GM23338 (cell line): ENCODE measurements around the gene ADAMTS20.

Experiments used
- CREB1 ChIP-seq: fragments of 250-450 bp; sonication (Bioruptor Pico); IDR thresholded peaks from 2 replicates; pipeline ENCODE4 v1.5.0; 2020; ENCODE audit warnings: low read depth, mild to moderate bottlenecking, moderate library complexity
- CTCF ChIP-seq, 2 experiments: fragments of 200-600 bp in 1 of 2; sonication (generic) in 1 of 2; conservative IDR thresholded peaks; 2 replicates each; pipeline versions ENCODE4 v1.5.1 to v1.6.1; 2016 to 2017; ENCODE audit warnings: antibody characterized with exemption in 2 of 2, low read depth in 2 of 2, mild to moderate bottlenecking in 2 of 2, moderate library complexity in 1 of 2
- EZH2 ChIP-seq: fragments of 200-600 bp; sonication (generic); IDR thresholded peaks from one replicate; pipeline ENCODE4 v1.8.0; 2017; ENCODE audit warnings: antibody characterized with exemption, mild to moderate bottlenecking, low read depth; ENCODE audit not compliant: unreplicated experiment
- EZH2phosphoT487 ChIP-seq: fragments of 200-600 bp; sonication (generic); IDR thresholded peaks from one replicate; pipeline ENCODE4 v1.8.1; 2018; ENCODE audit warnings: antibody characterized with exemption; ENCODE audit not compliant: unreplicated experiment
- JUNB ChIP-seq: IDR thresholded peaks from one replicate; pipeline ENCODE4 v1.6.1; 2016; ENCODE audit warnings: antibody characterized with exemption; ENCODE audit not compliant: unreplicated experiment
- POLR2AphosphoS5 ChIP-seq: IDR thresholded peaks from 2 replicates; pipeline ENCODE4 v1.6.1; 2016; ENCODE audit warnings: antibody characterized with exemption, low read depth
- ZNF114 ChIP-seq: fragments of 250-450 bp; sonication (Bioruptor Pico); IDR thresholded peaks from 2 replicates; pipeline ENCODE4 v1.5.0; 2020; ENCODE audit warnings: mild to moderate bottlenecking, moderate library complexity
- TF ChIP-seq, protein P1 (sequence below): IDR thresholded peaks from one replicate; pipeline ENCODE4 v1.6.1; 2018; ENCODE audit warnings: antibody characterized with exemption; ENCODE audit not compliant: unreplicated experiment

DNA sequence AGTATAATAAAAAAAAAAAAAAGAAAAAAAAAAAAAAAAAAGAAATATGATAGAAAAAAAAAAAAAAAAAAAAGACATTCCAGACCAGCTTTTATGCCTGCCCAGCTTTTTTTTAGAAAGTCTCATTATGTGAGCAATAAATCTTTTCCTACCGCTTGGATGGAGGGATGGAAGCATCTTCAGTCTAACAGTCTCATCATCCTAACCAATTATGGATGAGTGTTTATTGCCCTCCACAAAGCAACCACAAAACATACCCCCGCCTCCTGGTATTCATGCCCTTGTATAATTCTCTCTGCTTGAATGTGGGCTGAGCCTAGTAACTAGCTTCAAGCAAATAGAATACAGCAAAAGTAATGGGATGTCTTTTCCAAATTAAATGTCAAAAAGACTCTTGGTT is 33.7 kb upstream of the ADAMTS20 start:
- TF ChIP-seq CTCF (conservative IDR thresholded peaks at IDR 0.05; ENCODE audit: low read depth in 2 of 2) (no peak), POLR2AphosphoS5 (no peak), EZH2 (no peak), JUNB (no peak), ZNF114 (CRISPR knock-in tag) (no peak), EZH2phosphoT487 (no peak), CREB1 (CRISPR knock-in tag) (no peak)
- TF ChIP-seq, protein P1, sequence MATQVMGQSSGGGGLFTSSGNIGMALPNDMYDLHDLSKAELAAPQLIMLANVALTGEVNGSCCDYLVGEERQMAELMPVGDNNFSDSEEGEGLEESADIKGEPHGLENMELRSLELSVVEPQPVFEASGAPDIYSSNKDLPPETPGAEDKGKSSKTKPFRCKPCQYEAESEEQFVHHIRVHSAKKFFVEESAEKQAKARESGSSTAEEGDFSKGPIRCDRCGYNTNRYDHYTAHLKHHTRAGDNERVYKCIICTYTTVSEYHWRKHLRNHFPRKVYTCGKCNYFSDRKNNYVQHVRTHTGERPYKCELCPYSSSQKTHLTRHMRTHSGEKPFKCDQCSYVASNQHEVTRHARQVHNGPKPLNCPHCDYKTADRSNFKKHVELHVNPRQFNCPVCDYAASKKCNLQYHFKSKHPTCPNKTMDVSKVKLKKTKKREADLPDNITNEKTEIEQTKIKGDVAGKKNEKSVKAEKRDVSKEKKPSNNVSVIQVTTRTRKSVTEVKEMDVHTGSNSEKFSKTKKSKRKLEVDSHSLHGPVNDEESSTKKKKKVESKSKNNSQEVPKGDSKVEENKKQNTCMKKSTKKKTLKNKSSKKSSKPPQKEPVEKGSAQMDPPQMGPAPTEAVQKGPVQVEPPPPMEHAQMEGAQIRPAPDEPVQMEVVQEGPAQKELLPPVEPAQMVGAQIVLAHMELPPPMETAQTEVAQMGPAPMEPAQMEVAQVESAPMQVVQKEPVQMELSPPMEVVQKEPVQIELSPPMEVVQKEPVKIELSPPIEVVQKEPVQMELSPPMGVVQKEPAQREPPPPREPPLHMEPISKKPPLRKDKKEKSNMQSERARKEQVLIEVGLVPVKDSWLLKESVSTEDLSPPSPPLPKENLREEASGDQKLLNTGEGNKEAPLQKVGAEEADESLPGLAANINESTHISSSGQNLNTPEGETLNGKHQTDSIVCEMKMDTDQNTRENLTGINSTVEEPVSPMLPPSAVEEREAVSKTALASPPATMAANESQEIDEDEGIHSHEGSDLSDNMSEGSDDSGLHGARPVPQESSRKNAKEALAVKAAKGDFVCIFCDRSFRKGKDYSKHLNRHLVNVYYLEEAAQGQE, result no peak
